ENCODE data around the gene OTOP1. TPM values are rescaled to one million over a fixed set of nuclear protein-coding genes. Genes with fewer than 3 reads are reported as not detected.
"Not testable (repeated sequence)": the region's sequence is repeated elsewhere in the genome, so short reads cannot be mapped to it uniquely, and the experiment has no call there.

OTOP1 gene
- total and polyA plus RNA-seq, 4 donors, result 0.11 TPM; not detected in 3

- H3K4me3 ChIP-seq (ENCODE audit: low read depth, low read length); H3K27ac ChIP-seq (ENCODE audit: low read depth, low read length); H3K4me1 ChIP-seq (ENCODE audit: control insufficient read depth, insufficient read depth, low read length); H3K9me3 ChIP-seq (ENCODE audit: control insufficient read depth, insufficient read depth, low read length); H3K36me3 ChIP-seq (ENCODE audit: control insufficient read depth, insufficient read depth, low read length); H3K27me3 ChIP-seq (ENCODE audit: control insufficient read depth, insufficient read depth, low read length); DNase-seq (ENCODE audit: low read depth in 4 of 6, low spot score in 6 of 6): not testable (repeated sequence)
- WGBS (ENCODE audit: insufficient coverage), result 100% methylated on average over 3 of the region's 11 CpGs
Observed at GRCh38 chr4:4141186-4141585, 85.5 kb downstream of the OTOP1 start.

Other genes with a start within 250 kb of the OTOP1 start
- gene TMEM128, start 21.3 kb upstream of the OTOP1 start, total RNA-seq, result 10 to 100 TPM; 35.4 to 46.3 TPM
- 10 to 100 TPM; 42.9 to 50.2 TPM for gene TMEM128, start 21.3 kb upstream of the OTOP1 start, polyA plus RNA-seq (ENCODE audit: insufficient read length in 2 of 2)
- 10 to 100 TPM in 1 of 2 donors, 1 to 10 TPM in 1; 7.4 to 12.8 TPM for gene LYAR, start 63.2 kb upstream of the OTOP1 start, total RNA-seq
- 10 to 100 TPM; 12.9 to 13.9 TPM for gene LYAR, start 63.2 kb upstream of the OTOP1 start, polyA plus RNA-seq (ENCODE audit: insufficient read length in 2 of 2)
- 1 to 10 TPM; 4.5 to 6.8 TPM for gene ZBTB49, start 63.3 kb upstream of the OTOP1 start, total RNA-seq
- gene ZBTB49, start 63.3 kb upstream of the OTOP1 start, polyA plus RNA-seq (ENCODE audit: insufficient read length in 2 of 2), result 1 to 10 TPM; 6.3 to 7.5 TPM
- 100 to 1,000 TPM; 145 to 170 TPM for gene NSG1, start 160.2 kb upstream of the OTOP1 start, total RNA-seq
- gene NSG1, start 160.2 kb upstream of the OTOP1 start, polyA plus RNA-seq (ENCODE audit: insufficient read length in 2 of 2), result 100 to 1,000 TPM; 326 to 362 TPM